ENCODE measurements around the gene NDUFAF8.

Gene NDUFAF8, protein sequence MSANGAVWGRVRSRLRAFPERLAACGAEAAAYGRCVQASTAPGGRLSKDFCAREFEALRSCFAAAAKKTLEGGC

DNA sequence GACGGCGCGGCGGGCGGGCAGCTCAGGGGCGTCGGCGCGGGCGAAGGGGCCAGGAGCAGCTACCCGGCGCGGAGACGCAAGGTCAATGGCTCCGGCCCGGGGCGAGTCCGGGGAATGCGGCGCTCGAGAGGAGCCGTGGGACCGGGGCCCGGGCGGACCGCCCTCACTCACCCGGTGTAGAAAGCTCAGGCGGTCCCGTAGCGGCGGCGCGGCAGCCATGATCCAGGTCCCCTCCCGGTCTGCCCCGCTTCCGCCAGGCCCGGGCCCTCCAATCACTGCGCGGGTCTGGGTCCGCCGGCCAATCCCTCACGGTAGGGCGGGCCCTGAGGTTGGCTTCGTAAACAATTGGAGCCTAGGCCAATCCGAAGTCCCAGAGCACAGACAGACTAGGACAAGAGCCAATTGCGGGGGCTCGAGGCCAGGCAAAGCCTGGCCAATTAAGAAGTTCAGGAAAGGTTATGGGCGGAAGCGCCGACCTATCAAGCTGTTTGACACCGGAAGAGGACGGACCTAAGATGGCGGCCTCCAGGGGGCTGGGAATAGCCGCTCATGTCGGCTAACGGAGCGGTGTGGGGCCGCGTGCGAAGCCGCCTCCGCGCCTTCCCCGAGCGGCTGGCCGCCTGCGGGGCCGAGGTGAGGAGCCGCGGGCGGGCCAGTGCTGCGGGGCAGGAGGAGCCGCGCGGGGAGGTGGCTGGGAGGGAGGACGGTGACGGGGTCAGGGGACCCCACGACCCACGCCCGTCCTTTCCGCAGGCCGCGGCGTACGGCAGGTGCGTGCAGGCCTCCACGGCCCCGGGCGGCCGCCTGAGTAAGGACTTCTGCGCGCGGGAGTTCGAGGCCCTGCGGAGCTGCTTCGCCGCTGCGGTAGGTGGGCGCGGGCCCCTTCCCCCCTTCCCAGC is at the start of gene NDUFAF8, which contains the start of gene TEPSIN:
NDUFAF8 (plus strand) TSS at position 504 of the 899 bp plus-strand sequence; CDS start at position 550, 46 bp downstream.
TEPSIN (minus strand) TSS at position 241 of the 899 bp plus-strand sequence; CDS start at position 219, 22 bp downstream.
- peak; percentile 98 for DNase-seq (ENCODE audit: low spot score)

DNA sequence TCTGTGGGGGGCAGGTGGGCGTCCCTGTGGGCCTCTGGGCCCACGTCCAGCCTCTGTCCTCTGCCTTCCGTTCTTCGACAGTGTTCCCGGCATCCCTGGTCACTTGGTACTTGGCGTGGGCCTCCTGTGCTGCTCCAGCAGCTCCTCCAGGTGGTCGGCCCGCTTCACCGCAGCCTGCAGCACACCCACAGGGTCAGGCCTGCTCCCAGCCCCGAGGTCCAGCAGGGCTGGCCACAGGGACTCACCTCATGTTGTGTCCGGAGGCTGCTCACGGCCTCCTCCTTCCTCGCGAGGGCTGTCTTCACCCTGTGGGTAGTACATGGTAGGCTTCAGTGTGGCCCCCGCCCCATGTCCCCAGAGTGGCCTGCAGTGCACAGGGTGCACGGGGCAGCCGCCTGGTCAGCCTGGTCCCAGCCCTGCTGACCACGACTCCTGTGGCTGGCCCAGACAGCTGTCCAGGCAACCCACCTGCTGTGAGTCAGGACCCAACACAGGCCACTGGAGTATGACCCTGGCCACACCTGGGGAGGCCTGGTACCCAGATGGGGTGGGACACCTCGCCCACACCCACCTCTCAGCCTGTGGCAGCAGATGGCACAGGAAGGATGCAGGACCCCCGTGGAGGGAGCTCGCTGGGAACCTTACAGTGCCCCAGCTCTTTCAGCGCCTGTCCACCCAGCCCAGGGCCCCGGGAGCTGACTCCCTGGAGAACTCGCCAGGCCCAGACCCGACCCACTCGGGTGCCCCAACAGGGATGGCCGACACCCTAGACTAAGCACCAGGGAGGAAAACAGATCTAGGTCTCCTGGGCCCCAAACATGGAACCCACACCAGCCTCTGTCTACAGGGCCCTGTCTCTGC is 49.2 kb upstream of the NDUFAF8 start:
- DNase-seq (ENCODE audit: low spot score) = no peak

- no peak for DNase-seq (ENCODE audit: low spot score)
Observed at GRCh38 chr17:81190591-81190990, 48.5 kb upstream of the NDUFAF8 start.

DNA sequence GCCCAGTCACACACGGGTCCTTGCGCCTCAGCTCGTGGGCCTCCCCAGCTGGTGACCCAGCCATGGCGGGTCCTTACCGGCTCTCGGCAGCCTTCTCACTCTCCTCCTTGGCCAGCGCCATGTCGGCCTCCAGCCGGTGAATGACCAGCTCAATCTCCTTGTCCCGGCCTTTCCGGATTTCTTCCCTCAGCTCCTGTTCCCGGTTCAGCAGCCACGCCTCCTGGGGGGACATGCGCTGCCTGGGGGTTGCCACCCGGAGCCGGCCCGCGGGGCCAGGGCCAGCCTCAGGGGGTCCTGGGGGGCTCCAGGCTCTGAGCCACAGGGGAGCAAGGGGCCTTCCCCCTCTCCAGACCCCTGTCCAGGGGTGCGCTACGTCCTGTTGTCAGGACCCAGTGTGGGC is 48.0 kb upstream of the NDUFAF8 start:
- DNase-seq (ENCODE audit: low spot score) = no peak

DNA sequence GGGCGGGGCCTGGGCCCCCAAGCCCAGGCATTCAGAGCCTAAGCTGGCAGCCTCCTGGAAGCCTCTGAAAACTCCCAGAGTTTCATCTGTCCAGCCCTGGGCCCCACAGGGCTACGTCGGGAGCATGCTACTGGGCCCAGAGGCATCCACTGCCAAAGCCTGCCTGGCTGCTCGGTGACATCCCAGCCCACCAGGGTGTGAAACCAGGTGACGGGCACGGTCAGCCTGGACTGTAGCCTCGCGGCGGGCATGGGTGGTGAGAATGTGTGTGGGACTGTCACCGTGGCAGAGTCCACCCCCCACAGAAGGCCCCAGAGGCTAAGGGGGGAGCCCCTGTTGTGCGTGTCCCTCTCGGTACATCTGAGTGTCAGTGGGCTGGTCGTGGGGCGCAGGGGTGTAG is 47.5 kb upstream of the NDUFAF8 start:
- DNase-seq (ENCODE audit: low spot score) = no peak

GRCh38 chr17:81192386-81193050 is 46.6 kb upstream of the NDUFAF8 start:
- no peak for DNase-seq (ENCODE audit: low spot score)

DNA sequence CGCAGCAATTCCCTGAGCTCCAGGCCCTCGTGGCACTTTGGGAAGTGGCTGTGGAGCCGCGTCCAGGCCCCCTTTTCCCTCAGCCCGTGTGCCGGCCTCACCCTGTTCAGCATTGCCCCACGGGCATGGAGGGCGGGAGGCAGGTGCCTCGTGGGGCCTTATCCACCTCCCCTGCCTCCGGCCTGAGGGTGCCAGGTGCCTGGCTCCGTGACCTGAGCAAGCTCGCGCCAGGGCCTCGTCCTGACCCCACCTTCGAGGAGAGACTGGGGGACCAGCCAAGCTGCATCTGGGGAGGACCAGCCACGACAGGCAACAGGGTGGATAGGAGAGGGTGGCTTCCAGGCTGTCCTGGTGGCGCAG is 46.1 kb upstream of the NDUFAF8 start:
- no peak for DNase-seq (ENCODE audit: low spot score)

DNA sequence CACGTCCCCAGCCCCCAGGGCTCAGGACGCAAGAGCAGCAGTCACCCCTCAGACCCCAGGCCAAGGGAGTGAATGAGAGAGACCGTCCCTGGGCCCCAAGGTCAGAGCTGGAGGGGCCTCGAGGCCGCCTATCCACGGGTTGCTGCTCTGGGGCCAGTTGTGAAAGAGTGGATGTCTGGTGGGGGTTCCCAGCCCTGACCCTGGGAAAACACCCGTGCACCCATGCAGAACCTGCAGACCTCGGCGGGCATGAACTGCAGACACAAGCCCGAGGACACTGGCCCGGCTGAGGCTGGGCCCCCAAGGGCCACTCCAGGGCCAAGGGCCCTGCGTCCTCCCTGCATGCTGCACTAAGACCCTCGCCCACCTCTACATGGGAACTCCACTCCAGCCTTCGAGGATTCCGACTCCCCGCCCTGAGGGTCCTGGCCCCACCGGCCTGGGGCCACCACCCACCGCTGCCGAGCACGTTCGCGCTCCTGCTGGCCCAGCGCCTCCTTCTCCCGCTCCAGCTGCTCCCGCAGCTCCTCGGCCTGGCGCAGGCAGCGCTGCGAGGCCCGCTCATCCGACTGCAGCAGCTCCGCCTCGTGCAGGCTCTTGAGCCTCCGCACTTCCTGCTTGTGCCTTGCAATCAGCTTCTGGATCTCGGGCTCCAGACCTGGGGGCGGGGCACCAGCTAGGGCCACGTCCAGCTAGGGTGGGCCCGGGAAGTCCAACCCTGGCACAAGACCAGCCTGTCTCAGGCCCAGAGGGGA is 45.5 kb upstream of the NDUFAF8 start:
- DNase-seq (ENCODE audit: low spot score) = no peak

GRCh38 chr17:81194225-81194760 is 44.8 kb upstream of the NDUFAF8 start:
- no peak for DNase-seq (ENCODE audit: low spot score)

GRCh38 chr17:81194941-81195901 is 43.9 kb upstream of the NDUFAF8 start:
- no peak for DNase-seq (ENCODE audit: low spot score)

DNA sequence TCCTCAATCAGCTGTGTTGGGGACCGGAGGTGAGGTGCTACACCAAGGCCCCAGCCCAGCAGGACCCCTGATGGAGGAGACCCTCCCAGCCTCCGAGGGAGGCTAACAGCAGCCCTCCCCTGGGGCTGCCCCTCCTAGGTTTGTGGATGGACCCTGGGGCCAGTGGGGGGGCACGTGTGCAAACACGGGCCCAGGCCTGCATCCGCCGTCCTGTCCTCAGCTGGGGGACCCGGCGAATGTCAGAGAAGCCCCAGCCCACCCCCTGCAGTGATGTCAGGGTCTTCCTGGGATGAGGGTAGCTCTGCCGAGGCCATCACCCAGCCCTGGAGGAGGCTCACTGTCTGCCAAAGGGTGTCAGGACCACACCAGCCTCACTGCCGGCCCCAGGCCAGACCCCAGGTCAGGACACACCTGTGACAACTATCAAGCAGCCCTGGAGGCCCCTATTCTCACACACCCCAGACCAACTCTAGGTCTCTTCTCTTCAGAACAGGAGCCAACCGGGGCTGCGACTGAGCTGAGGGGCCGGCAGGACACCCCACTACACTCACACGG is 43.1 kb upstream of the NDUFAF8 start:
- no peak for DNase-seq (ENCODE audit: low spot score)

DNA sequence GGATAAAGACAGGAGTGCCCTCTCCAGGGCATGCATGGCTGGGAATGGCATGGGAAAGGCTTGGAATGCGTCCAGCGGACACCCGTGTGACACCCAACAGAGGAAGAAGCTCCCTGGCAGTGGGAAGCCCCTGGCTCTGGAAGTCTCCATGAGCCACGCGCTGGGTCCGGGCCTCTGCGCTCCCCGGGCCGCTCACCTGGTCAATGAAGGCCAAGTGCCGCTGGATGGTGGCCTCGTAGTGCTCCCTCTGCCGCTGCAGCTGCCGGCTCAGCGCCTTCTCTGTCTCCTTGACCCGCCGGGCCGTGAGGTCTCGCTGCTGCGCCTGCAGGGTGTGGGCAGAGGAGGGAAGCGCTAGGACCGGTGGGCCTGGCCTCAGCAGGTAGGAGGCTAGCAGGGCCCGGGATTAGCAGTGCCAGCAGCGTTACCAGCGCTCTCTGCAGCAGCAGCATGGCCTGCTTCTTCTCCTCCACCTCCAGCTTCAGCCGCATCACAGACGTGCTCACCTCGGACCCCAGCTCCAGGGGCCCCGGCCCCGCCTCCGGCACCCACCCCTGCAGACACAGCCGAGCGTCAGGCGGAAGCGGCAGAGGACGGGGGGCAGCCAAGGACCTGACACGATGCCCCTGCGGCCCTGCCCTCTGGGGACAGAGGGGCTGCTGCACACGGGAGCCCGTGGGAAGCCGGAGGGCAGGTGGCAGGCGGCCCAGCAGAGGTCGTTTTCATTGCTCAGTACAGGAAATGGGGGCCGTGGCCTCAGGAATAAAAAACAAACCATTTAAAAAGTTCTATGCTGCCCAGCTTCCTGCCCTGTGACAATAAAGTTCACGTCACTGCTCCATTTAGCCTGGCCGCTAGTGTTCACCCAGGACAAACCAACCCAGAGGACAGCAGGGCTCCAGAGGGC is 42.4 kb upstream of the NDUFAF8 start:
- no peak for DNase-seq (ENCODE audit: low spot score)

DNA sequence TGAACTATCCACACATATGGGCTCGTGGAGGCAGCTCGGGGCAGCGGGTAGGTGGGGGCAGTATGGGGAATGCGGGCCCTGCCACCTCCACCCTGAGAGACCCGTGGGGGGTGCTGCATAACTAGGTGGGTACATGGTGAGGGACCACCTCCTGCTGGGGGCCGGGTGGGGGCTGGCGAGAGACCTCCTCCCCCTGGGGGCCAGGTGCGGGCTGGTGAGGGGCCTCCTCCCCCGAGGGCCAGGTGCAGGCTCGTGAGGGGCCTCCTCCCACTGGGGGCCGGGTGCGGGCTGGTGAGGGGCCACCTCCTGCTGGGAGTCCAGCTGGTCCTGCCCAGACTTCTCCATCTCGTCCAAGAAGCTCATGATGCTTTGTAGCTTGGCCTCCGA is 41.7 kb upstream of the NDUFAF8 start:
- DNase-seq (ENCODE audit: low spot score) = no peak

DNA sequence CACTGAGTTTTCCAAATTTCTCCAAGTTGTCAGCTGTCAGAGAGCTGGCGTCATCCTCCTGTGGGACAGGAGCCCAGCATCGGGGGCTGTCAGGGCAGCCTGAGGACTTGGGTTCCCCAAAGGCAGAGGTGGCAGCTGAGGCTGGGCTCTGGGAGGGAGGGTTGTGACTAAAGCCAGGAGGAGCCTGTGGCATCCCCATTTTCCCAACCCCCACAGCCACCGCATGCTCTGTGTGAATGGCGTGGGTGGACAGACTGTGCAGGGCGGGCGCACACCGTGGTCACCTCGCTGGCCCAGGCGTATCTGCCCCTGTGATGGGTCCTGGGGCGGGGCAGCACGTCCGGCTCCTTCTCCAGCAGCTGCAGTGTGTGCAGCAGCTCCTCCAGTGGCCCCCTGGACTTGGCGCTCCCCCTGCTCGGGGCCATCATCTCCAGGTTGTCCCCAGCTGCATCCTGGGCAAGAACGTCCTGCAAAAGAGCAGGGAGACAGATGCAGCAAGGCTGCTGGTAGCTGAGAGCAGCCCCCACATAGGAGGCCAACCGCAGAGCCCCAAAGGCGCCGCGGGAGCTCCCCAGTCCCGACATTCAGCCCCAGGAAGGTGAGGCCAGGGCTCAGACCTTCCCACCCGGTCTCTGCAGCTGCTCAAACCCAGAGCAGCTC is 41.2 kb upstream of the NDUFAF8 start:
- DNase-seq (ENCODE audit: low spot score) = no peak

- no peak for DNase-seq (ENCODE audit: low spot score)
Observed at GRCh38 chr17:81198826-81199481, 40.2 kb upstream of the NDUFAF8 start.

DNA sequence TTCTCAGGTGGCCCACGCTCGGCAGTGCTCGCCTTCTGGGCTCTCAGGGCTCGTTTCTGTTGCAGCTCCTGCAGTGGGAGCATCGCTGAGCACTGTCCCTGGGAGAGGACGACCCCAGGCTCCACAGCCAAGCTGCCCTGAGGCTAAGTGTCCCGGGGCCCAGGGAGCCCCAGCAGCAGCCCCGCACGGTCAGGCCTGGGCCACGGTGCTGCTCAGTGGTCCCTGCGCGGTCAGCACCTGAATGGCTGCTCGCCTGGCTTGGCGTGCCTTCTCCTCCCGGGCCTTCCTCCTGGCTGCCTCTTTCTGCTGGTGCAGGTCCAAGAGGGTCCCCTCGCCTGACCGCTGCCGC is 39.7 kb upstream of the NDUFAF8 start:
- DNase-seq (ENCODE audit: low spot score) = no peak

GRCh38 chr17:81200201-81200600 is 38.9 kb upstream of the NDUFAF8 start:
- DNase-seq (ENCODE audit: low spot score) = no peak

Data from CD4-positive, alpha-beta T cell treated with Interleukin-2 at 100 ng/mL for 4 hours (primary cell).